ENCODE data around the gene SBSN.
A peak's percentile ranks its signal among the peaks of the same experiment; 100 is the strongest.

SBSN gene

GRCh38 chr19:35528218-35529038 lies at the start of gene SBSN:
Gene SBSN (minus strand): TSS chr19:35528311. CDS start chr19:35528281, 30 bp downstream.
- no peak for DNase-seq

- DNase-seq = no peak
These were observed 43.4 kb upstream of the SBSN start for GRCh38 chr19:35571406-35571965.

- DNase-seq = no peak
These were observed 41.2 kb upstream of the SBSN start for GRCh38 chr19:35569281-35569781.

GRCh38 chr19:35566738-35567137 lies 38.6 kb upstream of the SBSN start:
- no peak for DNase-seq

GRCh38 chr19:35565016-35565856 lies 37.1 kb upstream of the SBSN start:
- DNase-seq = no peak

GRCh38 chr19:35563207-35563829 lies 35.2 kb upstream of the SBSN start, which contains the start of gene ATP4A:
Gene ATP4A (minus strand): TSS chr19:35563658. CDS start chr19:35563629, 29 bp downstream.
- no peak for DNase-seq

GRCh38 chr19:35562776-35563175 lies 34.7 kb upstream of the SBSN start:
- no peak for DNase-seq

GRCh38 chr19:35562336-35562735 lies 34.2 kb upstream of the SBSN start:
- DNase-seq = no peak

- DNase-seq = no peak
These were observed 33.3 kb upstream of the SBSN start for GRCh38 chr19:35561436-35561835.

GRCh38 chr19:35560677-35561076 lies 32.6 kb upstream of the SBSN start:
- no peak for DNase-seq

GRCh38 chr19:35560271-35560670 lies 32.2 kb upstream of the SBSN start:
- no peak for DNase-seq

- no peak for DNase-seq
These were observed 31.7 kb upstream of the SBSN start for GRCh38 chr19:35559781-35560180.

GRCh38 chr19:35559281-35559659 lies 31.2 kb upstream of the SBSN start:
- no peak for DNase-seq

- no peak for DNase-seq
These were observed 30.5 kb upstream of the SBSN start for GRCh38 chr19:35558400-35559280.

GRCh38 chr19:35557539-35558399 lies 29.7 kb upstream of the SBSN start:
- DNase-seq = peak; percentile 57

GRCh38 chr19:35556846-35557538 lies 28.9 kb upstream of the SBSN start:
- no peak for DNase-seq

GRCh38 chr19:35556025-35556590 lies 28.0 kb upstream of the SBSN start:
- DNase-seq = no peak

GRCh38 chr19:35555301-35556005 lies 27.3 kb upstream of the SBSN start:
- no peak for DNase-seq

- no peak for DNase-seq
These were observed 26.0 kb upstream of the SBSN start for GRCh38 chr19:35554076-35554475.
